Measurements from ENCODE around the gene SLC38A7.
"Not testable (repeated sequence)": the region's sequence is repeated elsewhere in the genome, so short reads cannot be mapped to it uniquely, and the experiment has no call there.

The SLC38A7 gene

GRCh38 chr16:58684354-58685083, at the start of gene SLC38A7:
Gene SLC38A7 (minus strand): TSS chr16:58684770. CDS start chr16:58680126, 4,644 bp downstream.
- peak; percentile 94 for DNase-seq (ENCODE audit: low spot score)

GRCh38 chr16:58733671-58734458, 49.3 kb upstream of the SLC38A7 start, which contains the start of gene GOT2:
Gene GOT2 (minus strand): TSS chr16:58734316. CDS start chr16:58734228, 88 bp downstream.
- peak; percentile 93 for DNase-seq (ENCODE audit: low spot score)

- no peak for DNase-seq (ENCODE audit: low spot score)
These were observed 48.7 kb upstream of the SLC38A7 start for GRCh38 chr16:58733248-58733670.

GRCh38 chr16:58732545-58733247, 48.1 kb upstream of the SLC38A7 start:
- DNase-seq (ENCODE audit: low spot score) = no peak

- no peak for DNase-seq (ENCODE audit: low spot score)
These were observed 46.3 kb upstream of the SLC38A7 start for GRCh38 chr16:58730724-58731370.

GRCh38 chr16:58727796-58728568, 43.4 kb upstream of the SLC38A7 start:
- DNase-seq (ENCODE audit: low spot score) = no peak

- no peak for DNase-seq (ENCODE audit: low spot score)
These were observed 42.6 kb upstream of the SLC38A7 start for GRCh38 chr16:58727028-58727781.

- no peak for DNase-seq (ENCODE audit: low spot score)
These were observed 38.5 kb upstream of the SLC38A7 start for GRCh38 chr16:58723109-58723508.

- DNase-seq (ENCODE audit: low spot score) = no peak
These were observed 33.4 kb upstream of the SLC38A7 start for GRCh38 chr16:58717994-58718393.

GRCh38 chr16:58716468-58716867, 31.9 kb upstream of the SLC38A7 start:
- no peak for DNase-seq (ENCODE audit: low spot score)

GRCh38 chr16:58713742-58714141, 29.2 kb upstream of the SLC38A7 start:
- no peak for DNase-seq (ENCODE audit: low spot score)

GRCh38 chr16:58709333-58709732, 24.8 kb upstream of the SLC38A7 start:
- no peak for DNase-seq (ENCODE audit: low spot score)

GRCh38 chr16:58699151-58699550, 14.6 kb upstream of the SLC38A7 start:
- no peak for DNase-seq (ENCODE audit: low spot score)

GRCh38 chr16:58695368-58695767, 10.8 kb upstream of the SLC38A7 start:
- no peak for DNase-seq (ENCODE audit: low spot score)

GRCh38 chr16:58692450-58692849, 7.9 kb upstream of the SLC38A7 start:
- no peak for DNase-seq (ENCODE audit: low spot score)

- not testable (repeated sequence) for DNase-seq (ENCODE audit: low spot score)
These were observed 2.6 kb upstream of the SLC38A7 start for GRCh38 chr16:58686985-58687706.

GRCh38 chr16:58685084-58685449, 497 bp upstream of the SLC38A7 start:
- DNase-seq (ENCODE audit: low spot score) = no peak

GRCh38 chr16:58684001-58684353, 593 bp downstream of the SLC38A7 start:
- peak; percentile 24 for DNase-seq (ENCODE audit: low spot score)

GRCh38 chr16:58679763-58680162, 4.8 kb downstream of the SLC38A7 start:
- DNase-seq (ENCODE audit: low spot score) = no peak

GRCh38 chr16:58678716-58679115, 5.9 kb downstream of the SLC38A7 start:
- DNase-seq (ENCODE audit: low spot score) = peak; percentile 53

Data from AG08396 (cell line).